ENCODE results near the gene H19. TPM values are rescaled to one million over a fixed set of nuclear protein-coding genes. Genes with fewer than 3 reads are reported as not detected.

H19 gene
- total RNA-seq, 1 experiment from 2014 or later, result 152 TPM

DNA sequence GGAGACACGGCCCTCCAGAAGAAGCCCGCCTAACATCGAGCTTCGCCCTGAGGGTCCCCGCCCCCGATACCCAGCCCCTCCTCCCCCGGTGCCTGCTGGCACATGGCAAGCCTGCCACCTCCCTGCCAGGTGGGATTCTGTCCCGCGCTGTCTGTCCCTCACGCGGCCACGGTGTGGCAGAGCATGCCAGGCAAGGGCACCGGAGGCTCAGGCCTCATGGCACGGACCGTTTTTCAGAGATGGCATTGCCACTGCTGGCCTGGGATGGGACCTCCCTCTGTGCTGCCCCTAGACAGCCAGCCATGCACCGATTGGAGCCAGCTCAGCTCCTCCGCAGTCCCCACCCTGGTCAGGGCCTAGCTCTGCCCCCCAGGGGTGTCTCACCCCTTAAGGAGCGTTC is 31.1 kb downstream of the H19 start:
- intact Hi-C loops (cut with micrococcal nuclease), result no loop called here
- ChIA-PET CTCF (interaction anchor here (1.1 to 1.3 kb wide), 2 partner anchors 10 to 11 kb away, joined by 3 read pairs; no protein-coding TSS in a partner anchor), POLR2A (interaction anchor here (0.5 kb wide), 1 partner anchor 229 kb away, joined by 3 read pairs; no protein-coding TSS in a partner anchor)
- DNase-seq (ENCODE audit: unreplicated experiment), result no peak
- no peaks in the 10 kb centered on the region for H3K4me1 Mint-ChIP-seq (ENCODE audit: insufficient read depth, unreplicated experiment)
- H3K4me3 Mint-ChIP-seq (ENCODE audit: unreplicated experiment), result no peak overlapping the region
- BruUV-seq (replicated peaks), result no TSS peak
- H3K9me3 Mint-ChIP-seq (ENCODE audit: unreplicated experiment), result no peaks in the 10 kb centered on the region
- H3K27me3 Mint-ChIP-seq (ENCODE audit: insufficient read depth, unreplicated experiment), result no peaks in the 10 kb centered on the region
- TF ChIP-seq CTCF (IDR thresholded peaks at IDR 0.05; ENCODE audit: unreplicated experiment), result no peak
- H3K36me3 Mint-ChIP-seq (ENCODE audit: insufficient read depth, unreplicated experiment), result no peaks in the 10 kb centered on the region
- no peak overlapping the region for H3K27ac Mint-ChIP-seq (ENCODE audit: low read depth, unreplicated experiment)

DNA sequence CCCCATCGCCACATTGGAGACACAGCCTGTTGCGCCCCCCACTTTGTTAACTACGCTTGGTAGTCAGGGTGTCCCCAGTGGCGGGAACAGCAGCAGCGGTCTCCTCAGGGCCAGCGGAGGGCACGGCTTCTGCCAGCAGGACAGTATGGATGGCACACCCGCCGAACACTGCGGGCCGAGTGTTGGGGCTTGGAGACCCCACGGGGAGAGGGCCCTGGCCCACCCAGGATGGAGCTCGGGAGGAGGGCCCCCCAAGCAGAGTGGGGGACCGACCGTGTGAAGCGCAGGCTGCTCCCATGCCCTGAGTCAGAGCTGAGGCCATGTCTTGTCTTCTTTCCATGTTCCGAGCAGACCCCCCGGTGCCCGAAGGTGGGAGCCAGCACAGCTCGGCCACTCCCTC is 32.7 kb downstream of the H19 start:
- no peaks in the 10 kb centered on the region for H3K27me3 Mint-ChIP-seq (ENCODE audit: insufficient read depth, unreplicated experiment)
- BruUV-seq (replicated peaks), result no TSS peak
- H3K4me3 Mint-ChIP-seq (ENCODE audit: unreplicated experiment), result no peak overlapping the region
- ChIA-PET POLR2A (interaction anchor here (0.6 kb wide), 1 partner anchor 123 kb away, joined by 3 read pairs; no protein-coding TSS in a partner anchor), CTCF (interaction anchor here (0.8 to 1.0 kb wide), 3 partner anchors 16 to 312 kb away, joined by 3 read pairs; no protein-coding TSS in a partner anchor)
- no peaks in the 10 kb centered on the region for H3K9me3 Mint-ChIP-seq (ENCODE audit: unreplicated experiment)
- H3K36me3 Mint-ChIP-seq (ENCODE audit: insufficient read depth, unreplicated experiment), result no peaks in the 10 kb centered on the region
- no peak overlapping the region for H3K27ac Mint-ChIP-seq (ENCODE audit: low read depth, unreplicated experiment)
- no peaks in the 10 kb centered on the region for H3K4me1 Mint-ChIP-seq (ENCODE audit: insufficient read depth, unreplicated experiment)
- DNase-seq (ENCODE audit: unreplicated experiment), result no peak
- no peak for TF ChIP-seq CTCF (IDR thresholded peaks at IDR 0.05; ENCODE audit: unreplicated experiment)
- intact Hi-C loops (cut with micrococcal nuclease), result no loop called here

- Mint-ChIP-seq H3K36me3 (ENCODE audit: insufficient read depth, unreplicated experiment) (no peaks in the 10 kb centered on the region), H3K4me3 (ENCODE audit: unreplicated experiment) (no peak overlapping the region), H3K27me3 (ENCODE audit: insufficient read depth, unreplicated experiment) (no peaks in the 10 kb centered on the region), H3K4me1 (ENCODE audit: insufficient read depth, unreplicated experiment) (no peaks in the 10 kb centered on the region), H3K27ac (ENCODE audit: low read depth, unreplicated experiment) (no peak overlapping the region), H3K9me3 (ENCODE audit: unreplicated experiment) (no peaks in the 10 kb centered on the region)
- TF ChIP-seq CTCF (IDR thresholded peaks at IDR 0.05; ENCODE audit: unreplicated experiment), result no peak
- no peak for DNase-seq (ENCODE audit: unreplicated experiment)
- intact Hi-C loops (cut with micrococcal nuclease), result no loop called here
- ChIA-PET CTCF (interaction anchor here (1.0 kb wide), 2 partner anchors 15 to 312 kb away, joined by 3 read pairs; no protein-coding TSS in a partner anchor), POLR2A (no interaction called here)
- no TSS peak for BruUV-seq (replicated peaks)
Measured at GRCh38 chr11:1964348-1964747, 33.3 kb downstream of the H19 start.

- ChIA-PET CTCF (interaction anchor here (1.0 kb wide), 1 partner anchor 15 kb away, joined by 3 read pairs; no protein-coding TSS in a partner anchor), POLR2A (no interaction called here)
- intact Hi-C loops (cut with micrococcal nuclease), result no loop called here
- TF ChIP-seq CTCF (IDR thresholded peaks at IDR 0.05; ENCODE audit: unreplicated experiment), result no peak
- no peaks in the 10 kb centered on the region for H3K4me1 Mint-ChIP-seq (ENCODE audit: insufficient read depth, unreplicated experiment)
- H3K27me3 Mint-ChIP-seq (ENCODE audit: insufficient read depth, unreplicated experiment), result no peaks in the 10 kb centered on the region
- H3K9me3 Mint-ChIP-seq (ENCODE audit: unreplicated experiment), result no peaks in the 10 kb centered on the region
- no peak overlapping the region for H3K27ac Mint-ChIP-seq (ENCODE audit: low read depth, unreplicated experiment)
- no TSS peak for BruUV-seq (replicated peaks)
- DNase-seq (ENCODE audit: unreplicated experiment), result no peak
- H3K4me3 Mint-ChIP-seq (ENCODE audit: unreplicated experiment), result no peak overlapping the region
- no peaks in the 10 kb centered on the region for H3K36me3 Mint-ChIP-seq (ENCODE audit: insufficient read depth, unreplicated experiment)
Measured at GRCh38 chr11:1963864-1964263, 33.8 kb downstream of the H19 start.

Data from MCF 10A (cell line).